Mammary epithelial cell (primary cell): Measurements from ENCODE around the gene WBP2.

ENCODE experiments used
- EZH2 ChIP-seq: IDR thresholded peaks from 2 replicates; pipeline ENCODE4 v1.6.1; 2012; ENCODE audit warnings: low read length, inconsistent platforms, borderline replicate concordance
- TF ChIP-seq, protein P1 (sequence below), 2 donors: IDR thresholded peaks in 1 of 2; conservative IDR thresholded peaks in 1 of 2; 2 replicates each; pipeline ENCODE4 v1.5.1; 2011 to 2012; ENCODE audit warnings: inconsistent platforms in 2 of 2, low read length in 2 of 2, mild to moderate bottlenecking in 2 of 2, control low read depth in 1 of 2, low read depth in 1 of 2; ENCODE audit not compliant: insufficient read depth in 1 of 2; ENCODE audit errors: extremely low read depth in 1 of 2

DNA sequence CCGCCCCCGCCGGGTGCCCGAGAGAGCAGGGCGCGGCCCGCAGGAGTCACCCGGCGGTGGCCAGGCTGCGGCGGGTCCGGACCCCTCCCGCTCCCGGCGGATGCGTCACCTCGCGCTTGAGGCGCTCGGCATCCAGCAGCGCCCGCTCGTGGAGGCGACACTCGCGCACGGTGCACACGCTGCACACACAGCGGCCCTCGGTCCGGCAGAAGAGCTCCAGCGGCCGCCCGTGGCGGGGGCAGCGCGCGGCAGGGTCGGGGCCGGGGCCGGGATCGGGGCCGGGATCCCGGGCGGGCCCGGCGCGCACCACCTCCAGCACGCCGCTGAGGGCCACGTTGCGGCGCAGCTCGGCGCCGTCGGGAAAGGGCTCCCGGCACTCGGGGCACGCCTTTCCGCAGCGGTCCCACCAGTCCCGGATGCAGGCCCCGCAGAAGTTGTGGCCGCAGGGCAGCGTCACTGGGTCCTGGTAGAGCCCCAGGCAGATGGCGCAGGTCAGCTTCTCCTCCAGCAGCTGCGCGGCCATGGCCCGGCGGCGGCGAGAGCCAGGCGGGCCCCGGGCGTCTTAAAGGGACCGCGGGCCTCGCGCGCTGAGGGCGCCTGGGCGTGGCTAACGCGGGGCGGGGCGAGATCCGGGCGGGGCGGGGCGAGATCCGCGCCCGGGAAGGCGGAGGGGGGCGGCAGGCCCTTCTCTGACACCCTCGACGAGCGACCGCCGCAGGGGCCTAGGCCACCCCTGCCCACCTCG lies 41.5 kb upstream of the WBP2 start, which contains the start of gene TRIM65:
- no peak for TF ChIP-seq EZH2
- TF ChIP-seq, protein P1, sequence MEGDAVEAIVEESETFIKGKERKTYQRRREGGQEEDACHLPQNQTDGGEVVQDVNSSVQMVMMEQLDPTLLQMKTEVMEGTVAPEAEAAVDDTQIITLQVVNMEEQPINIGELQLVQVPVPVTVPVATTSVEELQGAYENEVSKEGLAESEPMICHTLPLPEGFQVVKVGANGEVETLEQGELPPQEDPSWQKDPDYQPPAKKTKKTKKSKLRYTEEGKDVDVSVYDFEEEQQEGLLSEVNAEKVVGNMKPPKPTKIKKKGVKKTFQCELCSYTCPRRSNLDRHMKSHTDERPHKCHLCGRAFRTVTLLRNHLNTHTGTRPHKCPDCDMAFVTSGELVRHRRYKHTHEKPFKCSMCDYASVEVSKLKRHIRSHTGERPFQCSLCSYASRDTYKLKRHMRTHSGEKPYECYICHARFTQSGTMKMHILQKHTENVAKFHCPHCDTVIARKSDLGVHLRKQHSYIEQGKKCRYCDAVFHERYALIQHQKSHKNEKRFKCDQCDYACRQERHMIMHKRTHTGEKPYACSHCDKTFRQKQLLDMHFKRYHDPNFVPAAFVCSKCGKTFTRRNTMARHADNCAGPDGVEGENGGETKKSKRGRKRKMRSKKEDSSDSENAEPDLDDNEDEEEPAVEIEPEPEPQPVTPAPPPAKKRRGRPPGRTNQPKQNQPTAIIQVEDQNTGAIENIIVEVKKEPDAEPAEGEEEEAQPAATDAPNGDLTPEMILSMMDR (conservative IDR thresholded peaks at IDR 0.05 in 1 of 2, IDR thresholded peaks at IDR 0.05 in 1 of 2; ENCODE audit: extremely low read depth in 1 of 2, insufficient read depth in 1 of 2, low read depth in 1 of 2, low read length in 2 of 2): peak; percentile 9 to 53
